Measurements from ENCODE around the gene ENGASE.
"Not testable (repeated sequence)": the region's sequence is repeated elsewhere in the genome, so short reads cannot be mapped to it uniquely, and the experiment has no call there.

ENGASE gene

GRCh38 chr17:79074649-79075445 is at the start of gene ENGASE:
Gene ENGASE (plus strand): TSS chr17:79074824. CDS start chr17:79074945, 121 bp downstream.
- DNase-seq, result no peak

- no peak for DNase-seq
Observed at GRCh38 chr17:79024901-79025737, 49.5 kb upstream of the ENGASE start.

- no peak for DNase-seq
Observed at GRCh38 chr17:79026376-79027273, 48.0 kb upstream of the ENGASE start.

- no peak for DNase-seq
Observed at GRCh38 chr17:79027274-79027924, 47.2 kb upstream of the ENGASE start.

GRCh38 chr17:79027925-79028491 is 46.6 kb upstream of the ENGASE start:
- DNase-seq, result no peak

- no peak for DNase-seq
Observed at GRCh38 chr17:79028496-79029326, 45.9 kb upstream of the ENGASE start.

- DNase-seq, result no peak
Observed at GRCh38 chr17:79029327-79030009, 45.2 kb upstream of the ENGASE start.

GRCh38 chr17:79030636-79031035 is 44.0 kb upstream of the ENGASE start:
- not testable (repeated sequence) for DNase-seq

- no peak for DNase-seq
Observed at GRCh38 chr17:79031996-79032875, 42.4 kb upstream of the ENGASE start.

- no peak for DNase-seq
Observed at GRCh38 chr17:79033046-79033616, 41.5 kb upstream of the ENGASE start.

GRCh38 chr17:79033741-79034501 is 40.7 kb upstream of the ENGASE start:
- DNase-seq, result no peak

GRCh38 chr17:79034931-79035485 is 39.6 kb upstream of the ENGASE start:
- no peak for DNase-seq

GRCh38 chr17:79035686-79036085 is 38.9 kb upstream of the ENGASE start:
- DNase-seq, result no peak

GRCh38 chr17:79036181-79036580 is 38.4 kb upstream of the ENGASE start:
- DNase-seq, result no peak

GRCh38 chr17:79036596-79036995 is 38.0 kb upstream of the ENGASE start:
- no peak for DNase-seq

GRCh38 chr17:79038545-79039135 is 36.0 kb upstream of the ENGASE start:
- no peak for DNase-seq

- DNase-seq, result no peak
Observed at GRCh38 chr17:79039171-79039570, 35.5 kb upstream of the ENGASE start.

- DNase-seq, result no peak
Observed at GRCh38 chr17:79039886-79040285, 34.7 kb upstream of the ENGASE start.

All from NK-92 treated with Interleukin-12 subunit alpha and Interleukin-12 subunit beta, amount 100 ng/mL, for 24 hours (cell line).